H1 (cell line): ENCODE results near the gene HELQ.

Experiments used
- CHD2 ChIP-seq: IDR thresholded peaks from 2 replicates; pipeline ENCODE4 v1.6.1; 2012; ENCODE audit warnings: low read length, improper control_type of control experiment
- CTCF ChIP-seq, 3 experiments: IDR thresholded peaks; 1 replicate in 2 of 3; 2 replicates in 1 of 3; pipeline versions ENCODE4 v1.5.1 to v1.6.1; 2011; ENCODE audit warnings: low read length in 3 of 3, mild to moderate bottlenecking in 3 of 3, inconsistent platforms in 2 of 3, low read depth in 1 of 3, moderate library complexity in 1 of 3; ENCODE audit not compliant: insufficient read depth in 1 of 3; ENCODE audit errors: control extremely low read depth in 1 of 3
- FOSL1 ChIP-seq: IDR thresholded peaks from 2 replicates; pipeline ENCODE4 v1.6.1; 2011; ENCODE audit warnings: mild to moderate bottlenecking, low read depth, low read length, moderate library complexity; ENCODE audit not compliant: insufficient read depth
- MAX ChIP-seq: IDR thresholded peaks from 2 replicates; pipeline ENCODE4 v1.6.1; 2012; ENCODE audit warnings: inconsistent platforms
- PHF8 ChIP-seq: fragments of 200-600 bp; sonication (generic); conservative IDR thresholded peaks from 2 replicates; pipeline ENCODE4 v1.7.1; 2012; ENCODE audit warnings: low read depth, mild to moderate bottlenecking, inconsistent platforms, low read length, moderate library complexity
- POLR2A ChIP-seq, 2 experiments: IDR thresholded peaks; 1 replicate in 1 of 2; 2 replicates in 1 of 2; pipeline ENCODE4 v1.6.1; 2011; ENCODE audit warnings: low read depth in 2 of 2, low read length in 2 of 2, mild to moderate bottlenecking in 2 of 2; ENCODE audit errors: control extremely low read depth in 1 of 2
- RAD21 ChIP-seq, 2 experiments: IDR thresholded peaks in 1 of 2; conservative IDR thresholded peaks in 1 of 2; 2 replicates each; pipeline ENCODE4 v1.6.1; 2011; ENCODE audit warnings: low read depth in 2 of 2, low read length in 2 of 2, improper control_type of control experiment in 1 of 2, inconsistent platforms in 1 of 2, mild to moderate bottlenecking in 1 of 2, moderate library complexity in 1 of 2
- TAF1 ChIP-seq: IDR thresholded peaks from 2 replicates; pipeline ENCODE4 v1.6.1; 2011; ENCODE audit warnings: mild to moderate bottlenecking, low read depth, low read length

- TF ChIP-seq CTCF (IDR thresholded peaks at IDR 0.05; ENCODE audit: control extremely low read depth in 1 of 3, insufficient read depth in 1 of 3, low read depth in 1 of 3, low read length in 3 of 3) (no peak), POLR2A (IDR thresholded peaks at IDR 0.05; ENCODE audit: control extremely low read depth in 1 of 2, low read depth in 2 of 2, low read length in 2 of 2) (no peak), MAX (no peak), CHD2 (no peak), FOSL1 (no peak), TAF1 (no peak), RAD21 (IDR thresholded peaks at IDR 0.05 in 1 of 2, conservative IDR thresholded peaks at IDR 0.05 in 1 of 2; ENCODE audit: low read depth in 2 of 2, low read length in 2 of 2) (peak; percentile 23 to 37; a peak in 3 of 4 replicates), PHF8 (no peak)
These were observed 85.6 kb downstream of the HELQ start for GRCh38 chr4:83369831-83370639.
